B cell (primary cell): ENCODE data around the gene CHAMP1. TPM values are rescaled to one million over a fixed set of nuclear protein-coding genes. Genes with fewer than 3 reads are reported as not detected.
"Not testable (repeated sequence)": the region's sequence is repeated elsewhere in the genome, so short reads cannot be mapped to it uniquely, and the experiment has no call there.

Source experiments
- ATAC-seq: fragments of 200-7000 bp; cut with Tn5 transposase; one replicate; pipeline ENCODE4 v1.10.0; 2021; ENCODE audit warnings: low read depth, mild to moderate bottlenecking, moderate number of reproducible peaks, moderate library complexity
- CTCF ChIA-PET: fragments of 350-600 bp; sonication (Branson Sonifier 250); formaldehyde crosslinking; loops from one replicate; lab custom pipeline; 2021; ENCODE audit warnings: antibody characterized with exemption, inconsistent platforms; lab: Charles Lee
- POLR2A ChIA-PET: fragments of 350-600 bp; sonication (Branson Sonifier 250); formaldehyde crosslinking; loops from one replicate; lab custom pipeline; 2021; ENCODE audit warnings: antibody characterized with exemption; lab: Charles Lee
- DNase-seq: peaks from one replicate; pipeline ENCODE4 v3.0.0; 2013
- H2AFZ ChIP-seq: 2 replicates; pipeline ENCODE4 v1.6.1; 2012; ENCODE audit warnings: mild to moderate bottlenecking, low read depth, low read length; ENCODE audit not compliant: insufficient read depth, poor library complexity, severe bottlenecking
- H3K27ac ChIP-seq, 2 donors: 1 replicate in 1 of 2; 2 replicates in 1 of 2; pipeline ENCODE4 v1.5.1; 2012 to 2013; ENCODE audit warnings: low read length in 2 of 2, mild to moderate bottlenecking in 2 of 2, moderate library complexity in 1 of 2
- H3K27me3 ChIP-seq, 4 experiments: fragments of 200-600 bp in 1 of 4; sonication (generic) in 1 of 4; replicated peaks in 1 of 4; 1 replicate in 2 of 4; 2 replicates in 2 of 4; pipeline versions ENCODE4 v1.6.1 to v1.7.0; 2013 to 2016; ENCODE audit warnings: low read length in 3 of 4, mild to moderate bottlenecking in 2 of 4, mixed read lengths in 1 of 4, moderate library complexity in 1 of 4; ENCODE audit not compliant: insufficient read depth in 4 of 4, control insufficient read depth in 3 of 4; ENCODE audit errors: control extremely low read depth in 1 of 4
- H3K36me3 ChIP-seq, 2 experiments: replicated peaks in 1 of 2; 1 replicate in 1 of 2; 2 replicates in 1 of 2; pipeline versions ENCODE4 v1.6.1 to v1.7.1; 2013; ENCODE audit warnings: low read length in 1 of 2; ENCODE audit not compliant: insufficient read depth in 2 of 2, control insufficient read depth in 1 of 2; ENCODE audit errors: control extremely low read depth in 1 of 2, extremely low read depth in 1 of 2
- H3K4me1 ChIP-seq, 2 donors: fragments of 200-600 bp in 1 of 2; sonication (generic) in 1 of 2; 1 replicate in 1 of 2; 2 replicates in 1 of 2; pipeline versions ENCODE4 v1.5.1 to v1.6.1; 2013 to 2017; ENCODE audit warnings: low read length in 2 of 2; ENCODE audit not compliant: control insufficient read depth in 2 of 2, insufficient read depth in 2 of 2
- H3K4me2 ChIP-seq: replicated peaks from 2 replicates; pipeline ENCODE3; 2012; ENCODE audit warnings: mild to moderate bottlenecking, low read depth, low read length; ENCODE audit not compliant: poor library complexity, severe bottlenecking
- H3K4me3 ChIP-seq, 5 experiments: fragments of 200-600 bp in 1 of 5; sonication (generic) in 1 of 5; 1 replicate in 3 of 5; 2 replicates in 2 of 5; pipeline versions ENCODE4 v1.5.1 to v1.7.0; 2011 to 2016; ENCODE audit warnings: low read length in 4 of 5, mild to moderate bottlenecking in 4 of 5, low read depth in 2 of 5, control low read depth in 1 of 5, moderate library complexity in 1 of 5; ENCODE audit not compliant: insufficient read depth in 1 of 5; ENCODE audit errors: control extremely low read depth in 1 of 5, extremely low read depth in 1 of 5
- H3K79me2 ChIP-seq: fragments of 200-600 bp; sonication (generic); one replicate; pipeline ENCODE4 v1.6.0; 2016; ENCODE audit warnings: low read length; ENCODE audit not compliant: control insufficient read depth, insufficient read depth
- H3K9ac ChIP-seq: fragments of 200-600 bp; sonication (generic); 2 replicates; pipeline ENCODE4 v1.6.1; 2017; ENCODE audit warnings: mild to moderate bottlenecking, low read length, moderate library complexity
- H3K9me3 ChIP-seq, 3 donors: one replicate each; pipeline versions ENCODE4 v1.6.1 to v1.7.1; 2013; ENCODE audit warnings: low read length in 2 of 3; ENCODE audit not compliant: control insufficient read depth in 2 of 3, insufficient read depth in 1 of 3; ENCODE audit errors: control extremely low read depth in 1 of 3
- H4K20me1 ChIP-seq: 2 replicates; pipeline ENCODE4 v1.6.0; 2012; ENCODE audit warnings: mild to moderate bottlenecking, low read length; ENCODE audit not compliant: insufficient read depth, control insufficient read depth, poor library complexity, severe bottlenecking
- H3K27ac Mint-ChIP-seq: one replicate; pipeline ENCODE4 v1.8.0; 2021; ENCODE audit warnings: mixed read lengths
- H3K27me3 Mint-ChIP-seq: one replicate; pipeline ENCODE4 v1.8.0; 2021; ENCODE audit warnings: mixed read lengths
- H3K4me1 Mint-ChIP-seq: one replicate; pipeline ENCODE4 v1.8.0; 2021; ENCODE audit warnings: mixed read lengths
- H3K4me3 Mint-ChIP-seq: one replicate; pipeline ENCODE4 v1.8.0; 2021; ENCODE audit warnings: mixed read lengths
- H3K9me3 Mint-ChIP-seq: one replicate; pipeline ENCODE4 v1.8.0; 2022; ENCODE audit warnings: mixed read lengths; ENCODE audit not compliant: insufficient read depth
- CTCF ChIP-seq: fragments of 200-600 bp; IDR thresholded peaks from one replicate; pipeline ENCODE4 v1.8.0; 2022; ENCODE audit warnings: antibody characterized with exemption, mild to moderate bottlenecking
- WGBS: methylation state at CpG from one replicate; pipeline ENCODE4 v1.1.5; 2013; ENCODE audit warnings: missing lambda C conversion rate; ENCODE audit not compliant: insufficient coverage; 5-methylcytosine and 5-hydroxymethylcytosine counted together
- intact Hi-C: fragments of 100-400 bp; cut with micrococcal nuclease; formaldehyde crosslinking; loops from one replicate; pipeline ENCODE4 v1.10.0; 2022
- polyA plus RNA-seq: library from polyadenylated mRNA; depleted of rRNA; stranded (reverse); fragments of >200 nt; gene quantifications from 2 replicates; pipeline ENCODE4 v1.2.3, GENCODE V29; 2012
- total RNA-seq, 2 donors: library from RNA; stranded (reverse); fragments of 120-200 nt in 1 of 2; gene quantifications; 1 replicate in 1 of 2; 2 replicates in 1 of 2; pipeline versions ENCODE4 v1.2.3 to v1.2.4, GENCODE V29; 2013 to 2022

Gene CHAMP1
- total and polyA plus RNA-seq, 2 donors (not counting 1 experiment from before 2014, with no cell fraction given), result 14.5 to 34.7 TPM

- Histone ChIP-seq H4K20me1 (no peaks in the 10 kb centered on the region), H3K4me1 (peaks cover 0 to 5% of the 10 kb centered on the region in 2 donors), H3K9ac (no peak overlapping the region), H3K4me3 (no peak overlapping the region), H3K27ac (no peak overlapping the region), H3K36me3 (no peaks in the 10 kb centered on the region), H2AFZ (no peak overlapping the region), H3K9me3 (no peaks in the 10 kb centered on the region), H3K4me2 (no peak overlapping the region), H3K27me3 (no peaks in the 10 kb centered on the region), H3K79me2 (no peaks in the 10 kb centered on the region)
- intact Hi-C loops, result no loop called here
- no peak for TF ChIP-seq CTCF
- Mint-ChIP-seq H3K27ac (no peak overlapping the region), H3K9me3 (no peaks in the 10 kb centered on the region), H3K4me3 (no peak overlapping the region), H3K4me1 (peaks cover 4% of the 10 kb centered on the region), H3K27me3 (peaks cover 2% of the 10 kb centered on the region)
- 88% methylated on average over 10 of the region's 14 CpGs for WGBS
- DNase-seq, result no peak
- ChIA-PET POLR2A (no interaction called here), CTCF (interaction anchor here (0.8 to 1.8 kb wide), 7 partner anchors 13 to 524 kb away, joined by 3 to 5 read pairs (median 4); partner anchors contain the start of gene CDC16)
- ATAC-seq, result no peak
Measured at GRCh38 chr13:114341003-114341777, 26.9 kb downstream of the CHAMP1 start.

GRCh38 chr13:114347256-114347655 lies 33.0 kb downstream of the CHAMP1 start:
- H3K79me2 ChIP-seq, DNase-seq, H3K9ac ChIP-seq, H3K27ac ChIP-seq, intact Hi-C loops, H3K4me3 ChIP-seq, CTCF ChIA-PET, H3K9me3 ChIP-seq, H3K4me1 ChIP-seq, H4K20me1 ChIP-seq, H2AFZ ChIP-seq, H3K9me3 Mint-ChIP-seq, H3K4me2 ChIP-seq, H3K27ac Mint-ChIP-seq, POLR2A ChIA-PET, H3K4me3 Mint-ChIP-seq, H3K36me3 ChIP-seq, ATAC-seq, H3K4me1 Mint-ChIP-seq, H3K27me3 ChIP-seq: not testable (repeated sequence)
- peaks cover 27% of the 10 kb centered on the region for H3K27me3 Mint-ChIP-seq
- WGBS, result no CpG with 5 or more reads among the region's 3 CpGs
